HG03045 (cell line): ENCODE data around the gene MAD1L1.

Experiments
- ATAC-seq: cut with Tn5 transposase; IDR thresholded peaks from one replicate; pipeline ENCODE4 v1.9.1; 2021; ENCODE audit warnings: mild to moderate bottlenecking, moderate library complexity; ENCODE audit not compliant: unreplicated experiment

MAD1L1 gene

GRCh38 chr7:2008936-2009540, 223.7 kb downstream of the MAD1L1 start:
- no peak for ATAC-seq

GRCh38 chr7:2008101-2008935, 224.4 kb downstream of the MAD1L1 start:
- no peak for ATAC-seq

GRCh38 chr7:2007551-2007950, 225.2 kb downstream of the MAD1L1 start:
- ATAC-seq: no peak

- no peak for ATAC-seq
These were observed 225.8 kb downstream of the MAD1L1 start for GRCh38 chr7:2006921-2007381.

GRCh38 chr7:2006231-2006771, 226.4 kb downstream of the MAD1L1 start:
- no peak for ATAC-seq

- no peak for ATAC-seq
These were observed 227.0 kb downstream of the MAD1L1 start for GRCh38 chr7:2005786-2006185.

- no peak for ATAC-seq
These were observed 227.7 kb downstream of the MAD1L1 start for GRCh38 chr7:2004841-2005725.

GRCh38 chr7:2003931-2004812, 228.6 kb downstream of the MAD1L1 start:
- no peak for ATAC-seq

- no peak for ATAC-seq
These were observed 229.3 kb downstream of the MAD1L1 start for GRCh38 chr7:2003451-2003930.

GRCh38 chr7:2002561-2003450, 229.9 kb downstream of the MAD1L1 start:
- no peak for ATAC-seq

- ATAC-seq: no peak
These were observed 230.9 kb downstream of the MAD1L1 start for GRCh38 chr7:2001601-2002442.

- no peak for ATAC-seq
These were observed 231.9 kb downstream of the MAD1L1 start for GRCh38 chr7:2000746-2001321.

- ATAC-seq: no peak
These were observed 232.5 kb downstream of the MAD1L1 start for GRCh38 chr7:2000153-2000687.

GRCh38 chr7:1999278-1999984, 233.3 kb downstream of the MAD1L1 start:
- ATAC-seq: no peak

GRCh38 chr7:1998146-1998545, 234.6 kb downstream of the MAD1L1 start:
- no peak for ATAC-seq

- ATAC-seq: no peak
These were observed 235.1 kb downstream of the MAD1L1 start for GRCh38 chr7:1997537-1998076.

- ATAC-seq: no peak
These were observed 235.9 kb downstream of the MAD1L1 start for GRCh38 chr7:1996816-1997215.
